GM23338 (cell line): ENCODE data around the gene EPHB1. TPM values are rescaled to one million over a fixed set of nuclear protein-coding genes. Genes with fewer than 3 reads are reported as not detected.

ENCODE experiments used
- ATAC-seq: fragments of 200-7000 bp; cut with Tn5 transposase; 3 replicates; pipeline ENCODE4 v1.9.1; 2020
- DNase-seq: peaks from one replicate; pipeline ENCODE4 v3.0.0-alpha.2; 2015; ENCODE audit warnings: low spot score
- H2AFZ ChIP-seq: fragments of 200-600 bp; sonication (generic); 2 replicates; pipeline ENCODE4 v1.8.0; 2016; ENCODE audit warnings: antibody characterized with exemption, mild to moderate bottlenecking, moderate library complexity
- H3F3A ChIP-seq: fragments of 200-600 bp; sonication (generic); replicated peaks from 2 replicates; pipeline ENCODE4 v1.8.0; 2017; ENCODE audit warnings: antibody characterized with exemption, mixed run types, low read depth
- H3K27ac ChIP-seq: fragments of 200-600 bp; sonication (generic); 2 replicates; pipeline ENCODE4 v1.6.1; 2016; ENCODE audit warnings: low read depth
- H3K27me3 ChIP-seq: fragments of 200-600 bp; sonication (generic); 2 replicates; pipeline ENCODE4 v1.8.0; 2016; ENCODE audit warnings: mild to moderate bottlenecking, mixed run types, moderate library complexity; ENCODE audit not compliant: insufficient read depth
- H3K36me3 ChIP-seq: fragments of 200-600 bp; sonication (generic); 2 replicates; pipeline ENCODE4 v1.8.0; 2016; ENCODE audit warnings: mild to moderate bottlenecking; ENCODE audit not compliant: insufficient read depth
- H3K4me1 ChIP-seq: fragments of 200-600 bp; sonication (generic); 2 replicates; pipeline ENCODE4 v1.8.0; 2016; ENCODE audit warnings: mild to moderate bottlenecking, moderate library complexity; ENCODE audit not compliant: insufficient read depth
- H3K4me2 ChIP-seq: fragments of 200-600 bp; sonication (generic); 2 replicates; pipeline ENCODE4 v1.7.1; 2017; ENCODE audit warnings: mixed run types
- H3K4me3 ChIP-seq: fragments of 200-600 bp; sonication (generic); 2 replicates; pipeline ENCODE4 v1.6.1; 2016; ENCODE audit warnings: mixed run types
- H3K79me2 ChIP-seq: fragments of 200-600 bp; sonication (generic); replicated peaks from 2 replicates; pipeline ENCODE4 v1.8.0; 2017; ENCODE audit warnings: mild to moderate bottlenecking; ENCODE audit not compliant: insufficient read depth
- H3K9me2 ChIP-seq: fragments of 200-600 bp; sonication (generic); 2 replicates; pipeline ENCODE4 v1.8.0; 2017; ENCODE audit not compliant: insufficient read depth
- H4K20me1 ChIP-seq: fragments of 200-600 bp; sonication (generic); replicated peaks from 2 replicates; pipeline ENCODE4 v1.8.0; 2017; ENCODE audit warnings: mild to moderate bottlenecking; ENCODE audit not compliant: insufficient read depth
- H3K27ac Mint-ChIP-seq: 2 replicates; pipeline ENCODE4 v1.8.0; 2020; ENCODE audit warnings: inconsistent platforms, mild to moderate bottlenecking, moderate library complexity, mixed read lengths
- H3K27me3 Mint-ChIP-seq: 3 replicates; pipeline ENCODE4 v1.8.0; 2022; ENCODE audit warnings: low read depth, mild to moderate bottlenecking, moderate library complexity, mixed read lengths, inconsistent platforms; ENCODE audit not compliant: insufficient read depth, poor library complexity
- H3K36me3 Mint-ChIP-seq: 3 replicates; pipeline ENCODE4 v1.8.0; 2021; ENCODE audit warnings: low read depth, mild to moderate bottlenecking, inconsistent platforms, moderate library complexity, mixed read lengths
- H3K4me1 Mint-ChIP-seq: 3 replicates; pipeline ENCODE4 v1.8.0; 2020; ENCODE audit warnings: mild to moderate bottlenecking, inconsistent platforms, mixed read lengths
- H3K4me3 Mint-ChIP-seq: 3 replicates; pipeline ENCODE4 v1.8.0; 2021; ENCODE audit warnings: moderate library complexity, mild to moderate bottlenecking, inconsistent platforms, mixed read lengths
- H3K9me3 Mint-ChIP-seq: 3 replicates; pipeline ENCODE4 v1.8.0; 2020; ENCODE audit warnings: moderate library complexity, mild to moderate bottlenecking, inconsistent platforms, mixed read lengths
- CREB1 ChIP-seq: fragments of 250-450 bp; sonication (Bioruptor Pico); IDR thresholded peaks from 2 replicates; pipeline ENCODE4 v1.5.0; 2020; ENCODE audit warnings: low read depth, mild to moderate bottlenecking, moderate library complexity
- EZH2 ChIP-seq: fragments of 200-600 bp; sonication (generic); IDR thresholded peaks from one replicate; pipeline ENCODE4 v1.8.0; 2017; ENCODE audit warnings: antibody characterized with exemption, mild to moderate bottlenecking, low read depth; ENCODE audit not compliant: unreplicated experiment
- EZH2phosphoT487 ChIP-seq: fragments of 200-600 bp; sonication (generic); IDR thresholded peaks from one replicate; pipeline ENCODE4 v1.8.1; 2018; ENCODE audit warnings: antibody characterized with exemption; ENCODE audit not compliant: unreplicated experiment
- JUNB ChIP-seq: IDR thresholded peaks from one replicate; pipeline ENCODE4 v1.6.1; 2016; ENCODE audit warnings: antibody characterized with exemption; ENCODE audit not compliant: unreplicated experiment
- NANOG ChIP-seq: IDR thresholded peaks from 2 replicates; pipeline ENCODE4 v1.6.1; 2016; ENCODE audit warnings: antibody characterized with exemption, borderline replicate concordance
- POLR2AphosphoS5 ChIP-seq: IDR thresholded peaks from 2 replicates; pipeline ENCODE4 v1.6.1; 2016; ENCODE audit warnings: antibody characterized with exemption, low read depth
- STAT1 ChIP-seq: IDR thresholded peaks from one replicate; pipeline ENCODE4 v1.6.1; 2016; ENCODE audit warnings: antibody characterized with exemption; ENCODE audit not compliant: unreplicated experiment
- polyA plus RNA-seq: library from polyadenylated mRNA; unstranded; fragments of >200 nt; fragmentation: Nextera tagmentation; extraction: Ambion mirVana; gene quantifications from 2 replicates; pipeline ENCODE4 v1.2.1, GENCODE V29; 2016
- total RNA-seq: library from RNA; depleted of rRNA; stranded (reverse); fragments of >200 nt; shearing (Covaris generic); gene quantifications from 2 replicates; pipeline ENCODE4 v1.2.3, GENCODE V29; 2014
- TF ChIP-seq, protein P1 (sequence below), 2 experiments: fragments of 200-600 bp in 1 of 2; sonication (generic) in 1 of 2; conservative IDR thresholded peaks; 2 replicates each; pipeline versions ENCODE4 v1.5.1 to v1.6.1; 2016 to 2017; ENCODE audit warnings: antibody characterized with exemption in 2 of 2, low read depth in 2 of 2, mild to moderate bottlenecking in 2 of 2, moderate library complexity in 1 of 2
- TF ChIP-seq, protein P2 (sequence below): fragments of 250-450 bp; sonication (Bioruptor Pico); IDR thresholded peaks from 2 replicates; pipeline ENCODE4 v1.5.0; 2020; ENCODE audit warnings: mild to moderate bottlenecking, moderate library complexity
- TF ChIP-seq, protein P3 (sequence below): IDR thresholded peaks from one replicate; pipeline ENCODE4 v1.6.1; 2018; ENCODE audit warnings: antibody characterized with exemption; ENCODE audit not compliant: unreplicated experiment
- TF ChIP-seq, protein P4 (sequence below): IDR thresholded peaks from 2 replicates; pipeline ENCODE4 v1.6.1; 2016; ENCODE audit warnings: antibody characterized with exemption

The EPHB1 gene
- total and polyA plus RNA-seq, 2 experiments from 2014 or later: 2.7 to 5.2 TPM

DNA sequence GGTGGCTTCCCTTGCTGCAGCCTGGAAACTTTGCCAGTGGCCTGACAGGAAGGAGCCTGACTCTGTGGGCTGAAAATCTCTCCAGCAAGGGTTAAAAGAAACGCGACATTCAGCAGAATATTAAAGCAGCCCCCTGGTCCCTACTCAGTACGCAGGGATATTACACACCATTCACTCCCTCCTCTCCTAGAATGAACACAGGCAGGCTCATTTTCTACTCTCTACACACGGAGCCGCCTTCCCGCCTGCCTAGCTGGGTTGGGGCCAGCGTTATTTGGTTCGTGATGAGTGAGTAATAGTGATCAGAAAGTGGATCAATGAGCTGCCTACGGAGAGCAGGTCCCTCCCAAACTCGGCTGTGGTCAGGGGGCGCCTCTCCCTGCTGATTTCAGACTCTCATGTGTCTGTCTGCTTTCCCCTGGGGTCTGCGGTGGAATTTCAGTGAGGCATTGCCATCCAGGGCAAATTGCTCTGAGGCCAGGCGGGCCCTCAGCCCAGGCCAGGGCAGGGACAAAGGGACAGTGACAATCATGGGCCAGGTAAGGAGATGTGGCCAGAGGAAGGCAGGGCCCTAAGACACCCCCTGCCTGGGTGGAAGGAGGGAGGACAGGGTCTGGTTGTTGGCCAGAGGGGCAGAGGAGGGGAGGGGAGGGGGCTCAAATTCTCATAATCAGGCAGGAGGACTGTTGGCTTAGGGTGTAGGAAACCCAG is 2.8 kb downstream of the EPHB1 start:
- TF ChIP-seq JUNB: no peak
- TF ChIP-seq, protein P1, sequence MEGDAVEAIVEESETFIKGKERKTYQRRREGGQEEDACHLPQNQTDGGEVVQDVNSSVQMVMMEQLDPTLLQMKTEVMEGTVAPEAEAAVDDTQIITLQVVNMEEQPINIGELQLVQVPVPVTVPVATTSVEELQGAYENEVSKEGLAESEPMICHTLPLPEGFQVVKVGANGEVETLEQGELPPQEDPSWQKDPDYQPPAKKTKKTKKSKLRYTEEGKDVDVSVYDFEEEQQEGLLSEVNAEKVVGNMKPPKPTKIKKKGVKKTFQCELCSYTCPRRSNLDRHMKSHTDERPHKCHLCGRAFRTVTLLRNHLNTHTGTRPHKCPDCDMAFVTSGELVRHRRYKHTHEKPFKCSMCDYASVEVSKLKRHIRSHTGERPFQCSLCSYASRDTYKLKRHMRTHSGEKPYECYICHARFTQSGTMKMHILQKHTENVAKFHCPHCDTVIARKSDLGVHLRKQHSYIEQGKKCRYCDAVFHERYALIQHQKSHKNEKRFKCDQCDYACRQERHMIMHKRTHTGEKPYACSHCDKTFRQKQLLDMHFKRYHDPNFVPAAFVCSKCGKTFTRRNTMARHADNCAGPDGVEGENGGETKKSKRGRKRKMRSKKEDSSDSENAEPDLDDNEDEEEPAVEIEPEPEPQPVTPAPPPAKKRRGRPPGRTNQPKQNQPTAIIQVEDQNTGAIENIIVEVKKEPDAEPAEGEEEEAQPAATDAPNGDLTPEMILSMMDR (conservative IDR thresholded peaks at IDR 0.05; ENCODE audit: low read depth in 2 of 2): no peak
- no peak for TF ChIP-seq STAT1
- TF ChIP-seq, protein P2, sequence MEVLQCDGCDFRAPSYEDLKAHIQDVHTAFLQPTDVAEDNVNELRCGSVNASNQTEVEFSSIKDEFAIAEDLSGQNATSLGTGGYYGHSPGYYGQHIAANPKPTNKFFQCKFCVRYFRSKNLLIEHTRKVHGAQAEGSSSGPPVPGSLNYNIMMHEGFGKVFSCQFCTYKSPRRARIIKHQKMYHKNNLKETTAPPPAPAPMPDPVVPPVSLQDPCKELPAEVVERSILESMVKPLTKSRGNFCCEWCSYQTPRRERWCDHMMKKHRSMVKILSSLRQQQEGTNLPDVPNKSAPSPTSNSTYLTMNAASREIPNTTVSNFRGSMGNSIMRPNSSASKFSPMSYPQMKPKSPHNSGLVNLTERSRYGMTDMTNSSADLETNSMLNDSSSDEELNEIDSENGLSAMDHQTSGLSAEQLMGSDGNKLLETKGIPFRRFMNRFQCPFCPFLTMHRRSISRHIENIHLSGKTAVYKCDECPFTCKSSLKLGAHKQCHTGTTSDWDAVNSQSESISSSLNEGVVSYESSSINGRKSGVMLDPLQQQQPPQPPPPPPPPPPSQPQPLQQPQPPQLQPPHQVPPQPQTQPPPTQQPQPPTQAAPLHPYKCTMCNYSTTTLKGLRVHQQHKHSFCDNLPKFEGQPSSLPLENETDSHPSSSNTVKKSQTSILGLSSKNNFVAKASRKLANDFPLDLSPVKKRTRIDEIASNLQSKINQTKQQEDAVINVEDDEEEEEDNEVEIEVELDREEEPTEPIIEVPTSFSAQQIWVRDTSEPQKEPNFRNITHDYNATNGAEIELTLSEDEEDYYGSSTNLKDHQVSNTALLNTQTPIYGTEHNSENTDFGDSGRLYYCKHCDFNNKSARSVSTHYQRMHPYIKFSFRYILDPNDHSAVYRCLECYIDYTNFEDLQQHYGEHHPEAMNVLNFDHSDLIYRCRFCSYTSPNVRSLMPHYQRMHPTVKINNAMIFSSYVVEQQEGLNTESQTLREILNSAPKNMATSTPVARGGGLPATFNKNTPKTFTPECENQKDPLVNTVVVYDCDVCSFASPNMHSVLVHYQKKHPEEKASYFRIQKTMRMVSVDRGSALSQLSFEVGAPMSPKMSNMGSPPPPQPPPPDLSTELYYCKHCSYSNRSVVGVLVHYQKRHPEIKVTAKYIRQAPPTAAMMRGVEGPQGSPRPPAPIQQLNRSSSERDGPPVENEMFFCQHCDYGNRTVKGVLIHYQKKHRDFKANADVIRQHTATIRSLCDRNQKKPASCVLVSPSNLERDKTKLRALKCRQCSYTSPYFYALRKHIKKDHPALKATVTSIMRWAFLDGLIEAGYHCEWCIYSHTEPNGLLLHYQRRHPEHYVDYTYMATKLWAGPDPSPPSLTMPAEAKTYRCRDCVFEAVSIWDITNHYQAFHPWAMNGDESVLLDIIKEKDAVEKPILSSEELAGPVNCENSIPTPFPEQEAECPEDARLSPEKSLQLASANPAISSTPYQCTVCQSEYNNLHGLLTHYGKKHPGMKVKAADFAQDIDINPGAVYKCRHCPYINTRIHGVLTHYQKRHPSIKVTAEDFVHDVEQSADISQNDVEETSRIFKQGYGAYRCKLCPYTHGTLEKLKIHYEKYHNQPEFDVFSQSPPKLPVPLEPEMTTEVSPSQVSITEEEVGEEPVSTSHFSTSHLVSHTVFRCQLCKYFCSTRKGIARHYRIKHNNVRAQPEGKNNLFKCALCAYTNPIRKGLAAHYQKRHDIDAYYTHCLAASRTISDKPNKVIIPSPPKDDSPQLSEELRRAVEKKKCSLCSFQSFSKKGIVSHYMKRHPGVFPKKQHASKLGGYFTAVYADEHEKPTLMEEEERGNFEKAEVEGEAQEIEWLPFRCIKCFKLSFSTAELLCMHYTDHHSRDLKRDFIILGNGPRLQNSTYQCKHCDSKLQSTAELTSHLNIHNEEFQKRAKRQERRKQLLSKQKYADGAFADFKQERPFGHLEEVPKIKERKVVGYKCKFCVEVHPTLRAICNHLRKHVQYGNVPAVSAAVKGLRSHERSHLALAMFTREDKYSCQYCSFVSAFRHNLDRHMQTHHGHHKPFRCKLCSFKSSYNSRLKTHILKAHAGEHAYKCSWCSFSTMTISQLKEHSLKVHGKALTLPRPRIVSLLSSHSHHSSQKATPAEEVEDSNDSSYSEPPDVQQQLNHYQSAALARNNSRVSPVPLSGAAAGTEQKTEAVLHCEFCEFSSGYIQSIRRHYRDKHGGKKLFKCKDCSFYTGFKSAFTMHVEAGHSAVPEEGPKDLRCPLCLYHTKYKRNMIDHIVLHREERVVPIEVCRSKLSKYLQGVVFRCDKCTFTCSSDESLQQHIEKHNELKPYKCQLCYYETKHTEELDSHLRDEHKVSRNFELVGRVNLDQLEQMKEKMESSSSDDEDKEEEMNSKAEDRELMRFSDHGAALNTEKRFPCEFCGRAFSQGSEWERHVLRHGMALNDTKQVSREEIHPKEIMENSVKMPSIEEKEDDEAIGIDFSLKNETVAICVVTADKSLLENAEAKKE (CRISPR knock-in tag): no peak
- TF ChIP-seq, protein P3, sequence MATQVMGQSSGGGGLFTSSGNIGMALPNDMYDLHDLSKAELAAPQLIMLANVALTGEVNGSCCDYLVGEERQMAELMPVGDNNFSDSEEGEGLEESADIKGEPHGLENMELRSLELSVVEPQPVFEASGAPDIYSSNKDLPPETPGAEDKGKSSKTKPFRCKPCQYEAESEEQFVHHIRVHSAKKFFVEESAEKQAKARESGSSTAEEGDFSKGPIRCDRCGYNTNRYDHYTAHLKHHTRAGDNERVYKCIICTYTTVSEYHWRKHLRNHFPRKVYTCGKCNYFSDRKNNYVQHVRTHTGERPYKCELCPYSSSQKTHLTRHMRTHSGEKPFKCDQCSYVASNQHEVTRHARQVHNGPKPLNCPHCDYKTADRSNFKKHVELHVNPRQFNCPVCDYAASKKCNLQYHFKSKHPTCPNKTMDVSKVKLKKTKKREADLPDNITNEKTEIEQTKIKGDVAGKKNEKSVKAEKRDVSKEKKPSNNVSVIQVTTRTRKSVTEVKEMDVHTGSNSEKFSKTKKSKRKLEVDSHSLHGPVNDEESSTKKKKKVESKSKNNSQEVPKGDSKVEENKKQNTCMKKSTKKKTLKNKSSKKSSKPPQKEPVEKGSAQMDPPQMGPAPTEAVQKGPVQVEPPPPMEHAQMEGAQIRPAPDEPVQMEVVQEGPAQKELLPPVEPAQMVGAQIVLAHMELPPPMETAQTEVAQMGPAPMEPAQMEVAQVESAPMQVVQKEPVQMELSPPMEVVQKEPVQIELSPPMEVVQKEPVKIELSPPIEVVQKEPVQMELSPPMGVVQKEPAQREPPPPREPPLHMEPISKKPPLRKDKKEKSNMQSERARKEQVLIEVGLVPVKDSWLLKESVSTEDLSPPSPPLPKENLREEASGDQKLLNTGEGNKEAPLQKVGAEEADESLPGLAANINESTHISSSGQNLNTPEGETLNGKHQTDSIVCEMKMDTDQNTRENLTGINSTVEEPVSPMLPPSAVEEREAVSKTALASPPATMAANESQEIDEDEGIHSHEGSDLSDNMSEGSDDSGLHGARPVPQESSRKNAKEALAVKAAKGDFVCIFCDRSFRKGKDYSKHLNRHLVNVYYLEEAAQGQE: no peak
- TF ChIP-seq, protein P4, sequence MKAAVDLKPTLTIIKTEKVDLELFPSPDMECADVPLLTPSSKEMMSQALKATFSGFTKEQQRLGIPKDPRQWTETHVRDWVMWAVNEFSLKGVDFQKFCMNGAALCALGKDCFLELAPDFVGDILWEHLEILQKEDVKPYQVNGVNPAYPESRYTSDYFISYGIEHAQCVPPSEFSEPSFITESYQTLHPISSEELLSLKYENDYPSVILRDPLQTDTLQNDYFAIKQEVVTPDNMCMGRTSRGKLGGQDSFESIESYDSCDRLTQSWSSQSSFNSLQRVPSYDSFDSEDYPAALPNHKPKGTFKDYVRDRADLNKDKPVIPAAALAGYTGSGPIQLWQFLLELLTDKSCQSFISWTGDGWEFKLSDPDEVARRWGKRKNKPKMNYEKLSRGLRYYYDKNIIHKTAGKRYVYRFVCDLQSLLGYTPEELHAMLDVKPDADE: no peak
- no peak for TF ChIP-seq EZH2
- no peak for TF ChIP-seq NANOG
- TF ChIP-seq POLR2AphosphoS5: no peak
- no peak for TF ChIP-seq CREB1 (CRISPR knock-in tag)
- TF ChIP-seq EZH2phosphoT487: no peak
- no peaks in the 10 kb centered on the region for H3K36me3 ChIP-seq
- Mint-ChIP-seq H3K9me3 (no peaks in the 10 kb centered on the region), H3K27me3 (peaks cover 42% of the 10 kb centered on the region), H3K36me3 (no peaks in the 10 kb centered on the region; the same call in 2 of the 3 replicates), H3K4me3 (peak overlapping the region; percentile 94), H3K4me1 (peaks cover 38% of the 10 kb centered on the region), H3K27ac (no peak overlapping the region)
- no peak for DNase-seq
- no peak overlapping the region for H2AFZ ChIP-seq
- peak overlapping the region; percentile 99 for H3K4me2 ChIP-seq
- no peaks in the 10 kb centered on the region for H3K9me2 ChIP-seq
- H3K27me3 ChIP-seq: peaks cover 47% of the 10 kb centered on the region
- peak overlapping the region; percentile 81 for H3K4me3 ChIP-seq
- H3F3A ChIP-seq: no peaks in the 10 kb centered on the region
- peaks cover 12% of the 10 kb centered on the region for H3K4me1 ChIP-seq
- no peaks in the 10 kb centered on the region for H4K20me1 ChIP-seq
- ATAC-seq: no peak
- no peak overlapping the region for H3K27ac ChIP-seq
- H3K79me2 ChIP-seq: peaks cover 4% of the 10 kb centered on the region; the same call in 1 of the 2 replicates
